C4-2B (cell line): Measurements from ENCODE around the gene COX8C.

ENCODE experiments used
- H3K27ac ChIP-seq: fragments of 450-650 bp; 2 replicates; pipeline ENCODE4 v1.5.1; 2017
- ZFX ChIP-seq: fragments of 450-650 bp; IDR thresholded peaks from 2 replicates; pipeline ENCODE4 v1.6.1; 2017
- TF ChIP-seq, protein P1 (sequence below): fragments of 450-650 bp; conservative IDR thresholded peaks from 2 replicates; pipeline ENCODE4 v1.5.1; 2017; ENCODE audit warnings: mild to moderate bottlenecking

Gene COX8C

GRCh38 chr14:93346926-93347721, at the start of gene COX8C:
TSS of gene COX8C (plus strand) at chr14:93347182. CDS start at chr14:93347269, 87 bp downstream.
- no peak within 1 kb of the TSS for H3K27ac ChIP-seq
- no peak for TF ChIP-seq ZFX
- TF ChIP-seq, protein P1, sequence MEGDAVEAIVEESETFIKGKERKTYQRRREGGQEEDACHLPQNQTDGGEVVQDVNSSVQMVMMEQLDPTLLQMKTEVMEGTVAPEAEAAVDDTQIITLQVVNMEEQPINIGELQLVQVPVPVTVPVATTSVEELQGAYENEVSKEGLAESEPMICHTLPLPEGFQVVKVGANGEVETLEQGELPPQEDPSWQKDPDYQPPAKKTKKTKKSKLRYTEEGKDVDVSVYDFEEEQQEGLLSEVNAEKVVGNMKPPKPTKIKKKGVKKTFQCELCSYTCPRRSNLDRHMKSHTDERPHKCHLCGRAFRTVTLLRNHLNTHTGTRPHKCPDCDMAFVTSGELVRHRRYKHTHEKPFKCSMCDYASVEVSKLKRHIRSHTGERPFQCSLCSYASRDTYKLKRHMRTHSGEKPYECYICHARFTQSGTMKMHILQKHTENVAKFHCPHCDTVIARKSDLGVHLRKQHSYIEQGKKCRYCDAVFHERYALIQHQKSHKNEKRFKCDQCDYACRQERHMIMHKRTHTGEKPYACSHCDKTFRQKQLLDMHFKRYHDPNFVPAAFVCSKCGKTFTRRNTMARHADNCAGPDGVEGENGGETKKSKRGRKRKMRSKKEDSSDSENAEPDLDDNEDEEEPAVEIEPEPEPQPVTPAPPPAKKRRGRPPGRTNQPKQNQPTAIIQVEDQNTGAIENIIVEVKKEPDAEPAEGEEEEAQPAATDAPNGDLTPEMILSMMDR, result peak; percentile 48

GRCh38 chr14:93299416-93299815, 47.6 kb upstream of the COX8C start:
- no peak for TF ChIP-seq ZFX
- TF ChIP-seq, protein P1, result no peak
- no peak overlapping the region for H3K27ac ChIP-seq

- no peak overlapping the region for H3K27ac ChIP-seq
- no peak for TF ChIP-seq ZFX
These were observed 47.1 kb upstream of the COX8C start for GRCh38 chr14:93299866-93300265.

- TF ChIP-seq, protein P1, result no peak
- TF ChIP-seq ZFX, result no peak
- H3K27ac ChIP-seq, result no peak overlapping the region
These were observed 45.0 kb upstream of the COX8C start for GRCh38 chr14:93301821-93302447.

- TF ChIP-seq, protein P1, result no peak
- no peak for TF ChIP-seq ZFX
- H3K27ac ChIP-seq, result no peak overlapping the region
These were observed 44.0 kb upstream of the COX8C start for GRCh38 chr14:93302688-93303581.

- H3K27ac ChIP-seq, result no peak overlapping the region
- TF ChIP-seq ZFX, result no peak
- TF ChIP-seq, protein P1, result no peak
These were observed 43.3 kb upstream of the COX8C start for GRCh38 chr14:93303659-93304058.

GRCh38 chr14:93304771-93305170, 42.2 kb upstream of the COX8C start:
- H3K27ac ChIP-seq, result no peak overlapping the region
- no peak for TF ChIP-seq ZFX
- TF ChIP-seq, protein P1, result no peak
